ENCODE data around the gene PITHD1.

- TF ChIP-seq PAX5 (IDR thresholded peaks at IDR 0.05; ENCODE audit: insufficient read depth, low read length, severe bottlenecking) (no peak), TAF1 (IDR thresholded peaks at IDR 0.05; ENCODE audit: low read depth, low read length) (no peak), POLR2AphosphoS5 (IDR thresholded peaks at IDR 0.05; ENCODE audit: low read depth, low read length) (no peak)
These were observed 39.4 kb downstream of the PITHD1 start for GRCh38 chr1:23817633-23818032.
